ENCODE results near the gene AIRE.

DNA sequence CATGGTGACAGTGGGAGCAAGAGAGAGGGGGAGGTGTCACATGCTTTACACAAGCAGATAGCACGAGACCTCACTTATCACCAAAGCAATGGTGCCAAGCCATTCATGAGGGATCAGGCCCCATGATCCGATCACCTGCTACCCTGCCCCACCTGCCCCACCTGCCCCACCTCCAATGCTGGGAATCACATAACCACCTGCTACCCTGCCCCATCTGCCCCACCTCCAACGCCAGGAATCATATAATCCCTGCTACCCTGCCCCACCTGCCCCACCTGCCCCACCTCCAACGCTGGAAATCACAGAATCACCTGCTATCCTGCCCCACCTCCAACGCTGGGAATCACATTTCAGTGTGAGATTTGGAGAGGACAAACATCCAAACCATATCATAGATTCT lies 10.6 kb upstream of the AIRE start:
- no peak for TF ChIP-seq POLR2A (IDR thresholded peaks at IDR 0.05)
- TF ChIP-seq, protein P1, sequence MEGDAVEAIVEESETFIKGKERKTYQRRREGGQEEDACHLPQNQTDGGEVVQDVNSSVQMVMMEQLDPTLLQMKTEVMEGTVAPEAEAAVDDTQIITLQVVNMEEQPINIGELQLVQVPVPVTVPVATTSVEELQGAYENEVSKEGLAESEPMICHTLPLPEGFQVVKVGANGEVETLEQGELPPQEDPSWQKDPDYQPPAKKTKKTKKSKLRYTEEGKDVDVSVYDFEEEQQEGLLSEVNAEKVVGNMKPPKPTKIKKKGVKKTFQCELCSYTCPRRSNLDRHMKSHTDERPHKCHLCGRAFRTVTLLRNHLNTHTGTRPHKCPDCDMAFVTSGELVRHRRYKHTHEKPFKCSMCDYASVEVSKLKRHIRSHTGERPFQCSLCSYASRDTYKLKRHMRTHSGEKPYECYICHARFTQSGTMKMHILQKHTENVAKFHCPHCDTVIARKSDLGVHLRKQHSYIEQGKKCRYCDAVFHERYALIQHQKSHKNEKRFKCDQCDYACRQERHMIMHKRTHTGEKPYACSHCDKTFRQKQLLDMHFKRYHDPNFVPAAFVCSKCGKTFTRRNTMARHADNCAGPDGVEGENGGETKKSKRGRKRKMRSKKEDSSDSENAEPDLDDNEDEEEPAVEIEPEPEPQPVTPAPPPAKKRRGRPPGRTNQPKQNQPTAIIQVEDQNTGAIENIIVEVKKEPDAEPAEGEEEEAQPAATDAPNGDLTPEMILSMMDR (IDR thresholded peaks at IDR 0.05): no peak
